GM23338 (cell line): Measurements from ENCODE around the gene PCSK6.

ENCODE experiments used
- CREB1 ChIP-seq: fragments of 250-450 bp; sonication (Bioruptor Pico); IDR thresholded peaks from 2 replicates; pipeline ENCODE4 v1.5.0; 2020; ENCODE audit warnings: low read depth, mild to moderate bottlenecking, moderate library complexity
- CTCF ChIP-seq, 2 experiments: fragments of 200-600 bp in 1 of 2; sonication (generic) in 1 of 2; conservative IDR thresholded peaks; 2 replicates each; pipeline versions ENCODE4 v1.5.1 to v1.6.1; 2016 to 2017; ENCODE audit warnings: antibody characterized with exemption in 2 of 2, low read depth in 2 of 2, mild to moderate bottlenecking in 2 of 2, moderate library complexity in 1 of 2
- ETS1 ChIP-seq: IDR thresholded peaks from 2 replicates; pipeline ENCODE4 v1.6.1; 2016; ENCODE audit warnings: antibody characterized with exemption
- EZH2 ChIP-seq: fragments of 200-600 bp; sonication (generic); IDR thresholded peaks from one replicate; pipeline ENCODE4 v1.8.0; 2017; ENCODE audit warnings: antibody characterized with exemption, mild to moderate bottlenecking, low read depth; ENCODE audit not compliant: unreplicated experiment
- EZH2phosphoT487 ChIP-seq: fragments of 200-600 bp; sonication (generic); IDR thresholded peaks from one replicate; pipeline ENCODE4 v1.8.1; 2018; ENCODE audit warnings: antibody characterized with exemption; ENCODE audit not compliant: unreplicated experiment
- JUNB ChIP-seq: IDR thresholded peaks from one replicate; pipeline ENCODE4 v1.6.1; 2016; ENCODE audit warnings: antibody characterized with exemption; ENCODE audit not compliant: unreplicated experiment
- POLR2AphosphoS5 ChIP-seq: IDR thresholded peaks from 2 replicates; pipeline ENCODE4 v1.6.1; 2016; ENCODE audit warnings: antibody characterized with exemption, low read depth
- REST ChIP-seq: IDR thresholded peaks from one replicate; pipeline ENCODE4 v1.6.1; 2018; ENCODE audit warnings: antibody characterized with exemption; ENCODE audit not compliant: unreplicated experiment
- STAT1 ChIP-seq: IDR thresholded peaks from one replicate; pipeline ENCODE4 v1.6.1; 2016; ENCODE audit warnings: antibody characterized with exemption; ENCODE audit not compliant: unreplicated experiment
- ZNF114 ChIP-seq: fragments of 250-450 bp; sonication (Bioruptor Pico); IDR thresholded peaks from 2 replicates; pipeline ENCODE4 v1.5.0; 2020; ENCODE audit warnings: mild to moderate bottlenecking, moderate library complexity
- ZNF331 ChIP-seq: fragments of 250-450 bp; sonication (Bioruptor Pico); IDR thresholded peaks from 2 replicates; pipeline ENCODE4 v1.5.0; 2020; ENCODE audit warnings: low read depth, mild to moderate bottlenecking, moderate library complexity

GRCh38 chr15:101533371-101534140 is 44.0 kb upstream of the PCSK6 start:
- no peak for TF ChIP-seq EZH2
- no peak for TF ChIP-seq EZH2phosphoT487
- no peak for TF ChIP-seq CTCF (conservative IDR thresholded peaks at IDR 0.05; ENCODE audit: low read depth in 2 of 2)
- no peak for TF ChIP-seq POLR2AphosphoS5
- TF ChIP-seq REST = no peak
- no peak for TF ChIP-seq ZNF331 (CRISPR knock-in tag)
- no peak for TF ChIP-seq CREB1 (CRISPR knock-in tag)
- TF ChIP-seq JUNB = no peak
- no peak for TF ChIP-seq STAT1
- TF ChIP-seq ETS1 = no peak
- no peak for TF ChIP-seq ZNF114 (CRISPR knock-in tag)
